ENCODE data around the gene FAM32A. TPM values are rescaled to one million over a fixed set of nuclear protein-coding genes. Genes with fewer than 3 reads are reported as not detected.

The FAM32A gene
- total RNA-seq, 1 experiment from 2014 or later: 42.2 TPM

GRCh38 chr19:16188521-16188920, 3.3 kb downstream of the FAM32A start:
- no peak for TF ChIP-seq CTCF (IDR thresholded peaks at IDR 0.05; ENCODE audit: unreplicated experiment)
- Mint-ChIP-seq H3K4me1 (ENCODE audit: low read depth, unreplicated experiment) (no peaks in the 10 kb centered on the region), H3K27ac (ENCODE audit: unreplicated experiment) (no peak overlapping the region), H3K27me3 (ENCODE audit: unreplicated experiment) (no peaks in the 10 kb centered on the region), H3K4me3 (ENCODE audit: low read depth, unreplicated experiment) (no peak overlapping the region), H3K36me3 (ENCODE audit: insufficient read depth, unreplicated experiment) (peaks cover 41% of the 10 kb centered on the region), H3K9me3 (ENCODE audit: low read depth, unreplicated experiment) (no peaks in the 10 kb centered on the region)
- no TSS peak for BruUV-seq (replicated peaks)
- DNase-seq: no peak
- intact Hi-C loops (cut with micrococcal nuclease; ENCODE audit: unreplicated experiment): loop anchor here (10.0 kb wide), 2 partner anchors 74 to 354 kb away; partner anchors contain the start of gene RAB8A
- CTCF ChIA-PET: no interaction called here

GRCh38 chr19:16190198-16190597, 5.0 kb downstream of the FAM32A start:
- Mint-ChIP-seq H3K27me3 (ENCODE audit: unreplicated experiment) (no peaks in the 10 kb centered on the region), H3K4me1 (ENCODE audit: low read depth, unreplicated experiment) (no peaks in the 10 kb centered on the region), H3K4me3 (ENCODE audit: low read depth, unreplicated experiment) (no peak overlapping the region), H3K9me3 (ENCODE audit: low read depth, unreplicated experiment) (no peaks in the 10 kb centered on the region), H3K36me3 (ENCODE audit: insufficient read depth, unreplicated experiment) (peaks cover 35% of the 10 kb centered on the region), H3K27ac (ENCODE audit: unreplicated experiment) (no peak overlapping the region)
- no peak for DNase-seq
- CTCF ChIA-PET: no interaction called here
- BruUV-seq (replicated peaks): no TSS peak
- intact Hi-C loops (cut with micrococcal nuclease; ENCODE audit: unreplicated experiment): no loop called here
- no peak for TF ChIP-seq CTCF (IDR thresholded peaks at IDR 0.05; ENCODE audit: unreplicated experiment)

- no peak for TF ChIP-seq CTCF (IDR thresholded peaks at IDR 0.05; ENCODE audit: unreplicated experiment)
- Mint-ChIP-seq H3K9me3 (ENCODE audit: low read depth, unreplicated experiment) (no peaks in the 10 kb centered on the region), H3K36me3 (ENCODE audit: insufficient read depth, unreplicated experiment) (peaks cover 30% of the 10 kb centered on the region), H3K27ac (ENCODE audit: unreplicated experiment) (no peak overlapping the region), H3K4me3 (ENCODE audit: low read depth, unreplicated experiment) (no peak overlapping the region), H3K4me1 (ENCODE audit: low read depth, unreplicated experiment) (no peaks in the 10 kb centered on the region), H3K27me3 (ENCODE audit: unreplicated experiment) (no peaks in the 10 kb centered on the region)
- no TSS peak for BruUV-seq (replicated peaks)
- CTCF ChIA-PET: no interaction called here
- intact Hi-C loops (cut with micrococcal nuclease; ENCODE audit: unreplicated experiment): no loop called here
- no peak for DNase-seq
Observed at GRCh38 chr19:16190736-16191135, 5.5 kb downstream of the FAM32A start.

GRCh38 chr19:16191216-16191908, 6.2 kb downstream of the FAM32A start:
- H3K36me3 Mint-ChIP-seq (ENCODE audit: insufficient read depth, unreplicated experiment): peaks cover 26% of the 10 kb centered on the region
- no peak for TF ChIP-seq CTCF (IDR thresholded peaks at IDR 0.05; ENCODE audit: unreplicated experiment)
- peaks cover 3% of the 10 kb centered on the region for H3K4me1 Mint-ChIP-seq (ENCODE audit: low read depth, unreplicated experiment)
- no TSS peak for BruUV-seq (replicated peaks)
- no peak for DNase-seq
- no peaks in the 10 kb centered on the region for H3K27me3 Mint-ChIP-seq (ENCODE audit: unreplicated experiment)
- no peak overlapping the region for H3K27ac Mint-ChIP-seq (ENCODE audit: unreplicated experiment)
- intact Hi-C loops (cut with micrococcal nuclease; ENCODE audit: unreplicated experiment): no loop called here
- H3K9me3 Mint-ChIP-seq (ENCODE audit: low read depth, unreplicated experiment): no peaks in the 10 kb centered on the region
- H3K4me3 Mint-ChIP-seq (ENCODE audit: low read depth, unreplicated experiment): no peak overlapping the region
- CTCF ChIA-PET: no interaction called here
